Progenitor cell of endocrine pancreas (in vitro differentiated cells): ENCODE data around the gene CCDC50. TPM values are rescaled to one million over a fixed set of nuclear protein-coding genes. Genes with fewer than 3 reads are reported as not detected.

Source experiments
- DNase-seq: peaks from one replicate; pipeline ENCODE4 v3.0.0; 2021; ENCODE audit warnings: low spot score; ENCODE audit not compliant: unreplicated experiment
- H3K27ac Mint-ChIP-seq: 2 replicates; pipeline ENCODE4 v1.8.0; 2021; ENCODE audit warnings: mild to moderate bottlenecking, moderate library complexity, mixed read lengths
- H3K27me3 Mint-ChIP-seq: 2 replicates; pipeline ENCODE4 v1.8.0; 2021; ENCODE audit warnings: mixed read lengths
- H3K36me3 Mint-ChIP-seq: 2 replicates; pipeline ENCODE4 v1.8.0; 2022; ENCODE audit warnings: mixed read lengths; ENCODE audit not compliant: insufficient read depth
- H3K4me1 Mint-ChIP-seq: 2 replicates; pipeline ENCODE4 v1.8.0; 2021; ENCODE audit warnings: low read depth, mixed read lengths
- H3K4me3 Mint-ChIP-seq: 2 replicates; pipeline ENCODE4 v1.8.0; 2021; ENCODE audit warnings: low read depth, mild to moderate bottlenecking, moderate library complexity, mixed read lengths
- H3K9me3 Mint-ChIP-seq: 2 replicates; pipeline ENCODE4 v1.8.0; 2021; ENCODE audit warnings: low read depth, mixed read lengths
- CTCF ChIP-seq: fragments of 200-600 bp; sonication (generic); IDR thresholded peaks from one replicate; pipeline ENCODE4 v1.5.0; 2021; ENCODE audit warnings: antibody characterized with exemption, mild to moderate bottlenecking; ENCODE audit not compliant: unreplicated experiment
- total RNA-seq: library from RNA; stranded (reverse); gene quantifications from 2 replicates; pipeline ENCODE4 v1.2.1, GENCODE V29; 2021

Gene CCDC50
- total RNA-seq, 1 donor from 2014 or later: 66.3 TPM

DNA sequence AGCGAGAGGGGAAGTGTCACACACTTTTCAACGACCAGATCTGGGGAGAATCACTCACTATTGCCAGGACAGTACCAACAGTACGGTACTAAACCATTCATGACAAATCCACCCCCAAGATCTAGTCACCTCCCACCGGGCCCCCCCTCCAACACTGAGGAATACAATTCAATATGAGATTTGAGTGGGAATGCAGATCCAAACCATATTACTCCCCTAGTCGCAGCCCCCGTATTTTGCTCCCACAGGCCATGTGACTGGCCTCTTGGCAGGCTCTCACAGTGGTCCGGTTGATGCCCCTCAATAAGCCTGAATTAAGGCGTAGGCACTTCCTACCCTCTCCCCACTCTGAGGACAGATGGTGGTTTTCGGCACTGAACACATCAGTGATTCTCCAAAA, 86.4 kb downstream of the CCDC50 start:
- Mint-ChIP-seq H3K36me3 (no peaks in the 10 kb centered on the region), H3K4me3 (no peak overlapping the region), H3K9me3 (peaks cover 3% of the 10 kb centered on the region), H3K27me3 (no peaks in the 10 kb centered on the region), H3K27ac (no peak overlapping the region), H3K4me1 (peaks cover 3% of the 10 kb centered on the region)
- TF ChIP-seq CTCF: no peak
- no peak for DNase-seq

- peaks cover 4% of the 10 kb centered on the region for H3K27me3 Mint-ChIP-seq
- no peak for TF ChIP-seq CTCF
- DNase-seq: no peak
- peaks cover 3% of the 10 kb centered on the region for H3K4me1 Mint-ChIP-seq
- no peak overlapping the region for H3K4me3 Mint-ChIP-seq
- no peaks in the 10 kb centered on the region for H3K9me3 Mint-ChIP-seq
- no peak overlapping the region for H3K27ac Mint-ChIP-seq
- no peaks in the 10 kb centered on the region for H3K36me3 Mint-ChIP-seq
Measured at GRCh38 chr3:191417457-191417729, 88.2 kb downstream of the CCDC50 start.

DNA sequence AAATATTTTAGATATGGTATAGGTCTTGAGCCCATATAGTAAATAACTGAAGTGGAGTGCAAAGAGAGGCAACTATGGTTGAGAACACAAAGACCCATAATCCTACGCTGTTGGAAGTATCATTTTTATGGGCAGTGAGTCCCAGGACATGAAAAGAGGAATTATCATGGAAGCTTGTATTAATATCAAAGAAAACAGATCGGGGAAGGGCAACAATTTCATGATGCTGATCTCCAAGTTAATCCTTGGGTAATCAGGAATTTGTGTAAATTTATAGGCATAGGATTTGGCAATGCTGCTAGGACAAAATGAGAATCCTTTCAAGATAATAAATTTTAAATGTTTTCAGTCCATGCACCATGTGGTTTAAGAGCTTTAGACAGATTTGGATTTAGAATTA, 91.6 kb downstream of the CCDC50 start:
- Mint-ChIP-seq H3K4me1 (peaks cover 3% of the 10 kb centered on the region), H3K4me3 (no peak overlapping the region), H3K27me3 (peaks cover 4% of the 10 kb centered on the region), H3K9me3 (no peaks in the 10 kb centered on the region), H3K27ac (no peak overlapping the region), H3K36me3 (no peaks in the 10 kb centered on the region)
- DNase-seq: no peak
- TF ChIP-seq CTCF: no peak

DNA sequence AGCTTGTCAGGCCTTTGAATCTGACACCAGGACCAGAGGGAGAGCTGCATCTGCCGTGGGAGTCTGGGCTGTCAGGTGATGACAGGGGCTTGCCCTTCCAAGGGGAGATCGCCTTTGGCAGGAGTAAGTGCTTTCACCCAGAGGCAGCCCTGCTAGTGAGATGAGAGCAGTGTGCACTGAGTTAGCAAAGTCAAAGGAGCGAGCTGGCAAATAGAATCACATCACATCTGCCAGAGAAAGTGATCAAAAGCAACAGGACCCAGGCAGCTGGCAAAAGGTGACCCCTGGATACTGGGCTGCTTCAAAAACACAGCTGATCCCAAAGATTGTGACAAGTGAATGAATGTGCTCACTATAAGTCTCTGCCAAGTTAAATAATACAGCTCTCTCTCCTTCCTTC, 95.7 kb downstream of the CCDC50 start:
- H3K4me1 Mint-ChIP-seq: peaks cover 1% of the 10 kb centered on the region
- no peak overlapping the region for H3K4me3 Mint-ChIP-seq
- no peaks in the 10 kb centered on the region for H3K36me3 Mint-ChIP-seq
- no peak for DNase-seq
- H3K27ac Mint-ChIP-seq: no peak overlapping the region
- peaks cover 4% of the 10 kb centered on the region for H3K27me3 Mint-ChIP-seq
- H3K9me3 Mint-ChIP-seq: no peaks in the 10 kb centered on the region
- no peak for TF ChIP-seq CTCF

DNA sequence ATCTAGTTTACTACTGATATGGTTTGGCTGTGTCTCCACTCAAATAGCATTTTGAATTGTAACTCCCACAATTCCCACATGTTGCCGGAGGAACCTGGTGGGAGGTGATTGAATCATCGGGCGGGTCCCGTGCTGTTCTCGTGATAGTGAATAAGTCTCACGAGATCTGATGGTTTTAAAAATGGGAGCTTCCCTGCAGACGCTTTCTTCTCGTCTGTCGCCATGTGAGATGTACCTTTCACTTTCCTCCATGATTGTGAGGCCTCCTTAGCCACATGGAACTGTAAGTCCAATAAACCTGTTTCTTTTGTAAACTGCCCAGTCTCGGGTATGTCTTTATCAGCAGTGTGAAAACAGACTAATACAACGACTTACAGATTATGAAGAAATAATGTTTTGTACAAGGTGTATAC, 96.1 kb downstream of the CCDC50 start:
- no peak overlapping the region for H3K27ac Mint-ChIP-seq
- H3K4me3 Mint-ChIP-seq: no peak overlapping the region
- peaks cover 4% of the 10 kb centered on the region for H3K27me3 Mint-ChIP-seq
- no peak for DNase-seq
- no peaks in the 10 kb centered on the region for H3K9me3 Mint-ChIP-seq
- no peaks in the 10 kb centered on the region for H3K36me3 Mint-ChIP-seq
- H3K4me1 Mint-ChIP-seq: peaks cover 3% of the 10 kb centered on the region
- no peak for TF ChIP-seq CTCF
